DMS79 (cell line): ENCODE measurements around the gene PSTPIP2.
"Not testable (repeated sequence)": the region's sequence is repeated elsewhere in the genome, so short reads cannot be mapped to it uniquely, and the experiment has no call there.

Experiments used
- DNase-seq: peaks from one replicate; lab custom pipeline; 2025; lab: John Stamatoyannopoulos, UW

Gene PSTPIP2

DNA sequence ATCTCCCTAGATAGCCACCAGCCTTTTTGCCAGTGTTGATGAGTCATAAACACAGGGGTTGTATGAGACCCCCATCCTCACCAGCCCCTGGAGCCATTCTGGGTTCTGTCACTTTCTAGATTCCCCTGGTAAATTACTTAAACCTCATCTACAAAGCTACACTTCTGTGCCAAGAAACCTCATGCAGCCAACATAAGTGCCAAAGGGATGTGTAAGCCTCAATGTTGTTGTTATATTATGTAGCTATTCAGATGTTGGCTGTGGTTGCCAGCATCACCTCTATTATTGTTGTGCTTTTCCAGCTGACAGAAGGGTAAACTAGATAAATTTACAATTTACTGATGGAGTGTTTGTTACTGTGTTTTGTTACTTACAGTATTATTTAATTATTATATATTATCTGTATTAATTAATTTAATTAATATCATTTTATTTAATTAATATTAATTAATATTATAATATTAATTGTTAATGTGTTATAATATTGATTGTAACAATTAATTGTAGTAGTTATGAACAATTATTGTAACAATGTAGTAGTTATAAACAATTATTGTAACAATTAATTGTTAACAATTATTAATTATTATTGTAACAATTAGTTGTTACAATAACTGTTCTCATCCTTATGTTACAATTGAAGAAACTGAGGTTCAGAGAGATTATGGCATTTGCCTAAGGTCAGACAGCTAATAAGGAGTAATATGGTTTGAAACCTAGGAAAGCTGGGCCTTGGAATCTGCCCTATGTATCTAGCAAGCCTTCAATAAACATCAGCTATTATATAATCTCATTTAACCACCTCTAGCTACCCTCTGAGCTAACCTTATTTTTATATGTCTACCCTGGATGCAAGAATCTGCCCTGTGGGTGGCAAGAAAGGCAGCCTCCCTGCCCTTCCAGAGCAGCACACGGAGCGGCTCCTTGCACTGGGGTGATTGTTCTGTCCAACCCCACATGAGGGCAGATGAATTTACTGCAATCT, 36.1 kb downstream of the PSTPIP2 start:
- DNase-seq: no peak

DNA sequence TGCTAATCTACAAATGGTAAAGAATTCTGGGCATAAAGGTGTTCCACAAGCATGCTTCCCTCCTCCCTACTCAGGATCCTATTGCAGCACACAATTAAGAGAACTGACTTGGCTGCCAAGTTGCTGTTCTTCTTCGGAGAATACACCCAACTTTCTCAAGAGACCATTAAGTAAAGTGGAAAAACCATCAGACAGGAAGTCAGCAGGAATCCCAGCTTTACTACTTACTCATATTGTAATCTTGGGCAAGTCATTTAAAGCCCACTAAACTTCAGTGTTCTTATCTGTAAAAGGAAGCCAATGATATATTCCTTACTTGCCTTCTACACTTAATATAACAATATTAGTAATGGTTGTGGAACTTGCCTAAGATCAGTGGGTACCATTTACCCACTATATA, 37.8 kb downstream of the PSTPIP2 start:
- no peak for DNase-seq

- DNase-seq: no peak
Measured at GRCh38 chr18:46031741-46032140, 40.3 kb downstream of the PSTPIP2 start.

DNA sequence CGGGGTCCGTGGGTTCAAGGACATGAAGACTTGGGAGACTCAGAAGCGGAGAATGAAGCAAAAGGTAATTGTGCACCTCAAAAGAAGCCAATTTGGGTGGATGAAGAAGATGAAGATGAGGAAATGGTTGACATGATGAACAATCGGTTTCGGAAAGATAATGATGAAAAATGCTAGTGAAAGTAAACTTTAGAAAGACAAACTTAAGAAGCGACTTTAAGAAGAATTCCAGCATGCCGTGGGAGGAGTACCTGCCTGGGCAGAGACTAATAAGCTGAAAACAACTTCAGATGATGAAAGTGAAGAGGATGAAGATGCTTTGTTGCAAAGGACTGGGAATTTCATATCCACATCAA, 43.5 kb downstream of the PSTPIP2 start:
- DNase-seq: no peak

- DNase-seq: no peak
Measured at GRCh38 chr18:46019936-46020335, 52.1 kb downstream of the PSTPIP2 start.

- DNase-seq: no peak
Measured at GRCh38 chr18:46013484-46014189, 58.4 kb downstream of the PSTPIP2 start.

DNA sequence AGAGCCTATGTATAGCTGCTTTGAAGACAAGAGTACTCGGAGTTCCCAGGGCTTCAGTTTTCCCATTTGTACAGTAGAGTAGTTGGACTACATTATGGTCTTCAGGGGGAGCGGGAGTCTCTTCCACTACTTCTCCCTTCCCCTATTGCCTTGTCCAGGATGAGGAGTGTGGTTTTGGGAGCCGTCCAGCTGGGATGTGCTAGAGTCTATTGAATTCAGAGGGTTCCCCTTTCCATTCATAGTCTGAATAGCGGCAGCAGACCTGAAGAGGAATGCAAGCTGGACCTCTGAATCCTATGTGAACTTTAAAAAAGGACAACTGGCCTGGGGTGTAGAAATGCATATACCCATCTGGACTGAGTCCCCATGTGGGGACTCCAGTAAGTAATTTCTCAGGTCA, 61.4 kb downstream of the PSTPIP2 start:
- no peak for DNase-seq

GRCh38 chr18:46010050-46010449, 62.0 kb downstream of the PSTPIP2 start:
- no peak for DNase-seq

DNA sequence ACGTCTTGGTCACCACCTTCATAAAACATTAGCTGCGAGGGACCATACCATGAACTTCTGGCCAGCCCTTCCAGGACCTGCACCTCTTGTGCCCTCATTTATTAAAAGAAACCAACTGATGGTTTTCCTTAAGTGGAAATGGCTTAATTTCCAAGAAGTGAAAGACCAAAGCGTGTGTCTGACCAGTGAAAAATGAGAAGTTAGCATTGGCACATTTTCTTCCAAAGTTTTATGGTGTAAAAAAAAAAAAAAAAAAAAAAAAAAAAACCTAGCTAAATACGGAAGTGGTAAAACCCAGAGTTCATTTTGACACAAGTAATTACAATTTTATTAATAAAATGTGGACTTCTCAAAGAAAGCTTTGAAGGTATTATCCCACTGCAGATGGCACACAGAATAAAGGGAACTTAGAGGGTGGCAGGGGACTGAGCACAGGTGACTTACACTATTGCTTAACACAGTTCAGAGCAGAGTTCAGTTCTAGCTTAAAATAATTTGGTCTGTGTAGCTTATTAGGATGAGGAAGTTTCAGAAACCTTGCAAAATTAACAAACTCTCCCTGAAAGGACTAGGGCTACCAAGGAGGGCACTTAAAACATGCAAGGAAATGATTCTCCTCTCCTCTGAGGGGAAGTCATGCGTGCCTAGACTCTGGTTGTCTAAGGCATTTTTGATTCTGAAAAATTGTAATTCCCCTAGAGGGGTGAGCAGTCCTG, 62.8 kb downstream of the PSTPIP2 start:
- DNase-seq: no peak

- no peak for DNase-seq
Measured at GRCh38 chr18:46008531-46008930, 63.5 kb downstream of the PSTPIP2 start.

- no peak for DNase-seq
Measured at GRCh38 chr18:46007165-46007564, 64.9 kb downstream of the PSTPIP2 start.

DNA sequence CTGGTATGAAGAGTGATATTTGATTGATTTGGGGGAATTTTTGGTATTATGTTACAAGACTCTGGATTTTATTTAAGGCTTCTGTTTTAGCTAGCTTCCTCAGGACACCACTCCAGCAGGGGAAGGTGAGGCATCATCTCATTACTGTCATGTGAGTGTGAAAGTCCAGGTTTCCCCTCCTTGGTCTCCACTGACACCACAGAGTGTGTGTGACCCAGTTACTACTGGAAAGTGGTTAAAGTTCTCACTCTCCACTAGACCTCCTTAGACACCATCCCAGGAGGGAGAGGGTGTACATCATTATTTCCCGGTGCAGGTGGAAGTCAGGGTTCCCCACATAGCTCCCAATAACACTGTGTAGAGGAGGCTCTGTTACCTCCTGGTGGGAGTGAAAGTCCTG, 69.1 kb downstream of the PSTPIP2 start:
- DNase-seq: no peak

DNA sequence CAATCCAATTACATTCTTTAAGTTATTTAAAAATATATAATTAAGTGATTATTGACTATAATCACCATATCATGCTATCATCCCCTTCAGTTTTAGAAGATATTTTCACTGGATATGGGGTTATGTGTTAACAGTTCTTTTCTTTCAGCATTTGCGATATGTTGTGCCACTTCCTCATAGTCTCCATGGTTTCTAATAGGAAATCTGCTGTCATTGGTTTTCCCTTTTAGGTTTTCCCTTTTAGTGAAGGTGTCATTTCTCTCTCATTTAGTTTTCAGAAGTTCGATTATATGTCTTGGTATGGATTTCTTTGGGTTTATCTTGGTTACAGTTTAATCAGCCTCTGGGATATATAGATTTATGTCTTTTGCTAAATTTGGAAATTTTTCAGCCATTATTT, 70.2 kb downstream of the PSTPIP2 start:
- no peak for DNase-seq

GRCh38 chr18:46001074-46001473, 71.0 kb downstream of the PSTPIP2 start:
- no peak for DNase-seq

DNA sequence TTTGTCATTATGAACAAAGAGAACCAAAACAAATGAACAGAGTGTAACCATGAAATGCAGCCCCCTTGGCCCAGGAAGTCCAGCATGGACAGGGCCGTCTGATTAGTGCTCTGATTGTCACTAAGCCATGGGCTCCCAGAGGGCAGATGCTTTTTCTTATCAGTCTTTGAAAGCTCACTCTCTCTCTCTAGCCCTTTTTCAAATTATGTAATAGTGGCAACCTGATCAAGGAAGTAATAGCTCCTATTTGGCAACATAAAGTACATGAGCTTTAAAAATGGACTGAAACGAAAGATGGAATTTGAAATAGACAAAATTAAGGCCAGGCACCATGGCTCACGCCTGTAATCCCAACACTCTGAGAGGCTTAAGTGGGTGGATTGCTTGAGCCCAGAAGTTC, 72.5 kb downstream of the PSTPIP2 start:
- no peak for DNase-seq

GRCh38 chr18:45998244-45998643, 73.8 kb downstream of the PSTPIP2 start:
- DNase-seq: no peak

GRCh38 chr18:45997700-45998151, 74.3 kb downstream of the PSTPIP2 start:
- DNase-seq: no peak

DNA sequence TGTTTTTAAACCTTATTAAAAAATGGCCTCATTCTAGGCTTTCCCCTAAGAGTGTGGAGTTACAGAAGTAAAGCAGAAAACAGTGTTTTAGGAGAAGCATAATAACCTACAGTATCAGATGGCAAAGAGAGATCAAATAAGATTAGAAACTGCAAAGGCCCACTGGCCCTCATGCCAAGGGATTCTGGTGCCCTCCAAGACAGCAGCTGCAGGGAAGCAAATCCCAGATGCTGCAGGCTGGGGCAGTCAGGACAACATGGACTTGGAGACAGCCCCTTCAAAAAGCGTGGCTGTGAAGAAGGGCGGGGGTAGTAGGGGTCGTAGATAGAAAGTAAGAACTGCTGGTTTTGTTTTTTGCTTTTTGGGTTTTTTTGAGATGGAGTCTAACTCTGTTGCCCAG, 76.6 kb downstream of the PSTPIP2 start:
- DNase-seq: no peak

DNA sequence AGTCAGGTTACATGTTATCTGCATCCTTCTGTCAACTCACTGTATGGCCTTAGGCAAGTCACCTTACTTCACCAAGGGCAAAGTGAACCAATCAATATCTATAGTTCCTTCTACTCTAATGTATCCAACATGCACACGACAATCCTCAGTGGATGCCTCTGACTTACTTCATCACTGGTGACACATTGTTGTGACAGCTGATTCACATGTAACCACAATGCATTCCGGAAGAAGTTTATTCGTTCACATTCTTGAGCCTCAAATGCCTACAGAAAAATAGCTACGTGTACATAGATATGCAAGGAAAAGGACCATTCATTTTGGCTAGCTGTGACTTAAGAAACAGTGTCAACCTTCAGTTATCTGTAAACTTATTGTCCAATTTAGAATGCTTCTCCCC, 78.6 kb downstream of the PSTPIP2 start:
- no peak for DNase-seq

DNA sequence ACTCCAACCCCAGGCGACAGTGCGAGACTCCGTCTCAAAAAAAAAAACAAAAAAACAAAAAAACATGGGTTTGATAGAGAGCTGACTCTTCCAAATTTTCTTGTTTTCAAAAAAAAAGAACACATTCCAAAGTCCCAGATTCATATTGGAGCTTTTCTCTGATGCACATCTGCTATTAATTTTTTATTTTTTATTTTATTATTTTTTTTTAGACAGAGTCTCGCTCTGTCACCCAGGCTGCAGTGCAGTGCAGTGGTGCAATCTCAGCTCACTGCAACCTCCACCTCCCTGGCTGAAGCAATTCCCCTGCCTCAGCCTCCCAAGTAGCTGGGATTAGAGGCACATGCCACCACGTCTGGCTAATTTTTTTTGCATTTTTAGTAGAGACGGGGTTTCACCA, 79.5 kb downstream of the PSTPIP2 start:
- not testable (repeated sequence) for DNase-seq

GRCh38 chr18:45991788-45992187, 80.3 kb downstream of the PSTPIP2 start:
- no peak for DNase-seq

GRCh38 chr18:45984546-45985235, 87.4 kb downstream of the PSTPIP2 start:
- no peak for DNase-seq
